Smooth muscle cell (in vitro differentiated cells): ENCODE measurements around the gene SACM1L. TPM values are rescaled to one million over a fixed set of nuclear protein-coding genes. Genes with fewer than 3 reads are reported as not detected.

Experiments used
- DNase-seq: peaks from one replicate; lab custom pipeline; 2025; ENCODE audit not compliant: unreplicated experiment; lab: John Stamatoyannopoulos, UW
- H2AFZ ChIP-seq: fragments of 200-600 bp; sonication (generic); 2 replicates; pipeline ENCODE4 v1.6.0; 2016; ENCODE audit warnings: antibody characterized with exemption, low read depth, mild to moderate bottlenecking
- H3F3A ChIP-seq: fragments of 200-600 bp; sonication (generic); 2 replicates; pipeline ENCODE4 v1.6.0; 2017; ENCODE audit warnings: antibody characterized with exemption, low read depth
- H3K27ac ChIP-seq: fragments of 200-600 bp; sonication (generic); 2 replicates; pipeline ENCODE4 v1.5.1; 2016; ENCODE audit warnings: low read depth, mild to moderate bottlenecking
- H3K27me3 ChIP-seq: fragments of 200-600 bp; sonication (generic); 2 replicates; pipeline ENCODE4 v1.6.1; 2016; ENCODE audit warnings: low read depth, mild to moderate bottlenecking
- H3K36me3 ChIP-seq: fragments of 200-600 bp; sonication (generic); 2 replicates; pipeline ENCODE4 v1.5.1; 2016; ENCODE audit warnings: low read depth
- H3K4me1 ChIP-seq: fragments of 200-600 bp; sonication (generic); 2 replicates; pipeline ENCODE4 v1.5.1; 2016; ENCODE audit warnings: low read depth
- H3K4me2 ChIP-seq: fragments of 200-600 bp; sonication (generic); 2 replicates; pipeline ENCODE4 v1.6.0; 2016; ENCODE audit warnings: mild to moderate bottlenecking
- H3K4me3 ChIP-seq: fragments of 200-600 bp; sonication (generic); 2 replicates; pipeline ENCODE4 v1.5.1; 2016; ENCODE audit warnings: mild to moderate bottlenecking
- H3K79me2 ChIP-seq: fragments of 200-600 bp; sonication (generic); 2 replicates; pipeline ENCODE4 v1.6.0; 2016; ENCODE audit warnings: low read depth, mild to moderate bottlenecking
- H3K9ac ChIP-seq: fragments of 200-600 bp; sonication (generic); 2 replicates; pipeline ENCODE4 v1.6.0; 2016; ENCODE audit warnings: low read depth
- H3K9me3 ChIP-seq: fragments of 200-600 bp; sonication (generic); replicated peaks from 2 replicates; pipeline ENCODE4 v1.5.1; 2016; ENCODE audit warnings: low read depth
- H4K20me1 ChIP-seq: fragments of 200-600 bp; sonication (generic); 2 replicates; pipeline ENCODE4 v1.6.0; 2016; ENCODE audit warnings: low read depth
- CTCF ChIP-seq: fragments of 200-600 bp; sonication (generic); IDR thresholded peaks from 2 replicates; pipeline ENCODE4 v1.5.1; 2017; ENCODE audit warnings: borderline replicate concordance, mild to moderate bottlenecking, antibody characterized with exemption; ENCODE audit not compliant: insufficient read depth, poor library complexity, severe bottlenecking
- WGBS: methylation state at CpG from one replicate; pipeline ENCODE4 v1.1.7; 2016; ENCODE audit warnings: low lambda C conversion rate; 5-methylcytosine and 5-hydroxymethylcytosine counted together
- polyA plus RNA-seq: library from polyadenylated mRNA; unstranded; fragments of >200 nt; fragmentation: Nextera tagmentation; extraction: Ambion mirVana; gene quantifications from 2 replicates; pipeline ENCODE4 v1.2.1, GENCODE V29; 2016
- total RNA-seq: library from RNA; depleted of rRNA; stranded (reverse); fragments of >200 nt; gene quantifications from 2 replicates; pipeline ENCODE4 v1.2.3, GENCODE V29; 2014

Gene SACM1L
- total and polyA plus RNA-seq, 2 experiments from 2014 or later = 12.9 to 24.7 TPM

GRCh38 chr3:45705839-45706808, 16.9 kb downstream of the SACM1L start:
- WGBS = 85% methylated on average over 2 of the region's 2 CpGs
- DNase-seq = no peak
- no peak overlapping the region for H3K9ac ChIP-seq
- peaks cover 67% of the 10 kb centered on the region for H4K20me1 ChIP-seq
- H3K36me3 ChIP-seq = peaks cover 10% of the 10 kb centered on the region
- no peaks in the 10 kb centered on the region for H3K27me3 ChIP-seq
- no peaks in the 10 kb centered on the region for H3F3A ChIP-seq
- H3K4me2 ChIP-seq = no peak overlapping the region
- H3K4me3 ChIP-seq = no peak overlapping the region
- peaks cover 38% of the 10 kb centered on the region for H3K79me2 ChIP-seq
- TF ChIP-seq CTCF = no peak
- no peaks in the 10 kb centered on the region for H3K4me1 ChIP-seq
- no peak overlapping the region for H3K27ac ChIP-seq
- H2AFZ ChIP-seq = no peak overlapping the region
- no peaks in the 10 kb centered on the region for H3K9me3 ChIP-seq

- Histone ChIP-seq H3K4me2 (no peak overlapping the region), H3K9me3 (no peaks in the 10 kb centered on the region), H3F3A (no peaks in the 10 kb centered on the region), H3K9ac (no peak overlapping the region), H3K4me1 (no peaks in the 10 kb centered on the region), H3K27me3 (no peaks in the 10 kb centered on the region), H3K27ac (peak overlapping the region; percentile 50), H3K4me3 (no peak overlapping the region), H4K20me1 (peaks cover 31% of the 10 kb centered on the region), H2AFZ (no peak overlapping the region), H3K79me2 (no peaks in the 10 kb centered on the region), H3K36me3 (peaks cover 16% of the 10 kb centered on the region)
- no peak for DNase-seq
- WGBS = 69% methylated on average over 4 of the region's 4 CpGs
- TF ChIP-seq CTCF = no peak
Measured at GRCh38 chr3:45711931-45712330, 22.7 kb downstream of the SACM1L start.

GRCh38 chr3:45712434-45713110, 23.4 kb downstream of the SACM1L start:
- no peak overlapping the region for H2AFZ ChIP-seq
- no peaks in the 10 kb centered on the region for H3K4me1 ChIP-seq
- no peaks in the 10 kb centered on the region for H3K27me3 ChIP-seq
- DNase-seq = no peak
- no peak overlapping the region for H3K9ac ChIP-seq
- H3F3A ChIP-seq = no peaks in the 10 kb centered on the region
- no peak overlapping the region for H3K4me2 ChIP-seq
- peaks cover 9% of the 10 kb centered on the region for H3K36me3 ChIP-seq
- no peaks in the 10 kb centered on the region for H3K79me2 ChIP-seq
- peaks cover 24% of the 10 kb centered on the region for H4K20me1 ChIP-seq
- H3K9me3 ChIP-seq = no peaks in the 10 kb centered on the region
- H3K27ac ChIP-seq = peak overlapping the region; percentile 50
- H3K4me3 ChIP-seq = no peak overlapping the region
- TF ChIP-seq CTCF = no peak
- WGBS = 43% methylated on average over 7 of the region's 7 CpGs
